Fibroblast of the aortic adventitia (primary cell): Measurements from ENCODE around the gene MPP3. TPM values are rescaled to one million over a fixed set of nuclear protein-coding genes. Genes with fewer than 3 reads are reported as not detected.
A peak's percentile ranks its signal among the peaks of the same experiment; 100 is the strongest.

Source experiments
- DNase-seq: peaks from one replicate; pipeline ENCODE4 v3.0.0-alpha.2; 2010; ENCODE audit warnings: low read depth
- H3K4me3 ChIP-seq: 2 replicates; pipeline ENCODE4 v1.5.1; 2011; ENCODE audit warnings: low read depth, mild to moderate bottlenecking, control low read depth, low read length, moderate library complexity
- CTCF ChIP-seq: IDR thresholded peaks from 2 replicates; pipeline ENCODE4 v1.5.1; 2011; ENCODE audit warnings: mild to moderate bottlenecking, low read length, control low read depth, inconsistent platforms; ENCODE audit not compliant: insufficient read depth
- total RNA-seq: library from RNA; depleted of rRNA; stranded (reverse); fragments of >200 nt; gene quantifications from 2 replicates; pipeline ENCODE4 v1.2.3, GENCODE V29; 2012; ENCODE audit warnings: low replicate concordance

Gene MPP3
- total RNA-seq, 1 donor = 9.6 TPM

DNA sequence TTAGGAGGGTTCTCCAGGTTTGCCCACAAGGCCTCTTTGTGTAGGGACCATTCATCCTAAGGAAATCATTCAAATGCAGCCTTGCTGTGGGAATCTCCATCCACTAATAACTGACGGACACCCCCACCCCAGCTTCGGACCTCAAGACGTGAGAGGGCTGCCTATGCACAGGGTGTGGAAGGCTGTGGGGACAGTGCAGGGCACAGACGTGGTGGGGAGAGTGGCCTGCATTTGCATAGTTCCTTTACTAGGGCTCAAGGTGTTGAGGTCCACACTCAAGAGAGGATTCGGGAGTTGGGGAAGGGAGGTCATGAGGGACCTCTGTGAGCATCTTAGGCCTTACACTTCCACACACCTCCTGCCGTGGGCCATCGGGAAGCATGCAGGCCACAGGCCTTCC, 64.0 kb downstream of the MPP3 start:
- H3K4me3 ChIP-seq = no peak overlapping the region
- no peak for DNase-seq
- TF ChIP-seq CTCF = no peak

GRCh38 chr17:43768382-43768781, 64.6 kb downstream of the MPP3 start:
- no peak for DNase-seq
- no peak for TF ChIP-seq CTCF
- H3K4me3 ChIP-seq = no peak overlapping the region

DNA sequence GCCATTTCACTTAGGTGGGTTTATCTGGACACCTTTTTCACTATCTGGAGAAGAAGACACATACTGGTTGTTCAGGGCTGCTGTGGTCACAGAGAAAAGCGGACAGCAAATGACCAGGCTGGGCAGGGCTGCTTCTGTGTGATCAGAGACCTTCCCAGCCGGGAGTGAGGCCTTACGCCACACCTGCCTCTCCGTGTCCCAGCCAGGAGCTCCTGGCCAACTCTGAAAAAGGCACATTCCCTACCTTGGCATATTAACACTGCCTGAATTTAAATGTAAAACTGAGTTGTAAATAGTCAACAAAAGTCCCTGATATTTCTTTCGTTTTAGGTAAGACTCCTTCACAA, 65.3 kb downstream of the MPP3 start:
- TF ChIP-seq CTCF = no peak
- no peak for DNase-seq
- no peak overlapping the region for H3K4me3 ChIP-seq

- TF ChIP-seq CTCF = no peak
- H3K4me3 ChIP-seq = no peak overlapping the region
- no peak for DNase-seq
Measured at GRCh38 chr17:43767053-43767712, 65.8 kb downstream of the MPP3 start.

DNA sequence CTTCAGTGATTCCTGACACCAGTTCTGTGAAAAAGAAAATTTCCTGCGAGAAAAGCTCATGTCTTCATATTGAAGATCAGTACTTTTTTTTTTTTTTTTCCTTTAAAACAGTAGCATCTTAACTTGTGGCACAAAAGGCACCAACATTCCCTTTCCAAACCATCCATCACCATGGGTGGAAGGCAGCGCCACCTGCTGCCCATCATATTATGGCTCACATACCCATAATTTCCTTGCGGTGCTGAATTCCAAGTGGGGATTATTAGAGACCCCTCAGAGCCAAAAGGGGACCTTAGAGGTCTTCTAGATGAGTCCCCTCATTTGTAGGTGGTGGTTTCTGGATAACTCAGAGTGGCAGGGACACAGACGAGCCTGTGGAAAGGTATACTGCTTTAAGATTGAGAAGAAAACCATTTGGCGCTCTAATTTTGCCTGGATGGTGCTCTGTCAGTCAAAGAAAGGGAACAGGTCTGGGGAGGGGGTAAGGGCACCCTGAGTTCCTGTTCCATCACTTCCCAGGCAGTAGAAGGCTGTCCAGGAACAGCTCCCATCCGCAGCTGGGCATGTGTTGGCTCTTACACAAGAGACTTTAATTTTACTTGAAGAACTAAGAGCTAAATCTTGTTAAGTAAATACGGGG, 66.4 kb downstream of the MPP3 start:
- peak; percentile 78 for TF ChIP-seq CTCF
- peak; percentile 57 for DNase-seq
- no peak overlapping the region for H3K4me3 ChIP-seq

DNA sequence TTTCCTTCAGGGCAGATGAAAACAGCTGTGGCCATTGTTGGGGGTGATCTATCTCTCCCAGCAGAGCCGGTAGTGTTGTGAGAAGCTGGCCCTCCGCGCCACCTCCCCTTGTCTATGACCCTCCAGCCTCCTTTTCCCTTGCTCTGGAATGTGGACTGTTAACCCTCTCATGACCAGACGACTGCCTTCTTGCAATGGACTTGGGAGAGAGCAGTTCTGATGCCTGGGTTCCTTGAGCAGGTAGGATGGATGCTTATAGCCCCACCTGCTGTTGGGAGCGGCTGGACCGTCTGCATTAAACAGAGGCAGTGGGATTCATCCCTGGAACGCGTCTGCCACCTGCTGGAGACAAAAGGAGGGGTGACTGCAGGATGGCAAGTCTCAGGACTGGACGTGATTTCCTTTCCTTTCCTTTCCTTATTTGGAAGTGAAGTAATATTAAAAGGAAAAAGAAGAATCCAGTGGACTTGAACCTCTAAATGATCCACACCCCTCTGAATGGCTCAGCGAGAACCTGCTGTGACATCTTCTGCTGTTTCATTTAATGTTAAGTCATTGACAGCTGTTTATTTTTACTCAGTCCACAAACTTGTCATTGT, 72.6 kb downstream of the MPP3 start:
- TF ChIP-seq CTCF = peak; percentile 98
- no peak overlapping the region for H3K4me3 ChIP-seq
- DNase-seq = peak; percentile 95
